HG03139 (cell line): Measurements from ENCODE around the gene AWAT1.
"Not testable (repeated sequence)": the region's sequence is repeated elsewhere in the genome, so short reads cannot be mapped to it uniquely, and the experiment has no call there.

ENCODE experiments used
- ATAC-seq: cut with Tn5 transposase; IDR thresholded peaks from one replicate; pipeline ENCODE4 v1.9.1; 2021; ENCODE audit not compliant: unreplicated experiment

The AWAT1 gene

GRCh38 chrX:70260104-70260503 lies 25.6 kb downstream of the AWAT1 start, which contains the start of gene P2RY4:
Gene P2RY4 (minus strand): TSS chrX:70260204. CDS start chrX:70259624, 580 bp downstream.
- no peak for ATAC-seq

DNA sequence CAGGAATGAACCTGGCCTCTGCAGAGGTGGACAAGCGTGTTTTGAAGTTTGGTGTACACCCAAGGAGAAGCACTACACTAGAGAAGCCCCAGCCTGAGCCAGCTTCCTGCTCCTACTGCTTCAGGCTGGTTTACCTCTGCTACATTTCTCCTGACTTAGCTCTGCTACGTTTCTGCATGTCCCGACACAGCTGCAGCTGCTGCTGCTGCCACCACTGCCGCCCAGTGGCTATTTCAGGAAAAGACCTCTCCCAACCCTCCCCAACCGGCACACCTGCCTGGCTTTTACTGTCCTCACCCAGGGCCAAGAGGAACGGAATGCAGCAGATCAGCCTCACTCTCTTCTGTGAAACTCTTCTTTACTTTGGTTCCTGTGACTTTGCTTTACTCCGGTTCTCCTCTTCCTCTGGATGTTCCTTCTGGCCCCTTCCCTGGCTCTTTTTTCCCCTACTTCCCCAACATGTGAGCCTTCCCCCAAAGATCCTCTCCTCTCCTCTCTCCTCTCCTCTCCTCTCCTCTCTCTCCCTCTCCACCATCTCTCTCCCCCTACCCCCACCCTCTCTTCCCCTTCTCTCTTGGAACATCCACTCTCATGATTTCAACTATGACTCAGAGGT lies 28.6 kb downstream of the AWAT1 start:
- ATAC-seq: no peak

DNA sequence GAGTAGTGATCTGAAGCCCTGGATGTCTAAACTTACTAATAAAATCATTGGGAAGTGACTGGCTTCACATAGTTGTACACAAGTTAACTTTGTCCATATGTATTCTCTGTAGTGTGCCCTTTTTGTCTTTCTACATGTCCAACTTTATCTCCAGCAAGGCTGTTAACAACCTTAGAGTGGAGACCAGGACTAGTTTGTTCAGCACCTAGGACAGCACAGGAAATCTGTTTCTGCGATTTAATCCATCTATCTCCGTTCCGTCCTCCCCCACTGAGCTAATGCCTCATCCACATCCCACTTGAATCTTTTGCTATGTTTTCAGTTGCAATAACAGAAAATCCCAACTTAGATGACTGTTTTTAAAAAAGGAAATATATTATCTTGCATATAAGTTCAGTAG lies 30.3 kb downstream of the AWAT1 start:
- ATAC-seq: no peak

DNA sequence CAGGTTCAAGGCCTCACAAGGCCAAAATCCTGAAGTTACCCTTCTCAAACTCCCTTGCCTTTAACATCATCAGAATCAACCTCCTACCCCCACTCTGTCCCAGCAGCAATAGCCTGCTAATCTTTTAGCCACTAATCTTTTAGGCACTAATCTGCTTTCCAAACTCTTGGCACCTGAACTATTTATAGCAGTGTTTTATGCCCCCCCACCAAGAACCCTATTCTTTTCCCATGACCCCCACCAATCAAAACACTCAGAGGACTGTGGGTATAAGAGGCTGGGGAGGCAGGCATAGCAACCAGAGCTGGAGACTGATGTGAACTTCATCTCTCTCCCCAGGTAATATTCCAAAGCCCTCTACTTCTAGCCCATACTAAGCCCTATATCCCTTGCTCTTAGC lies 33.6 kb downstream of the AWAT1 start, which contains the start of gene ARR3:
Gene ARR3 (plus strand): TSS at position 301 of the 400 bp plus-strand sequence. CDS start 1,052 bp downstream, outside the sequence.
- ATAC-seq: no peak

GRCh38 chrX:70274029-70274428 lies 39.6 kb downstream of the AWAT1 start:
- not testable (repeated sequence) for ATAC-seq

- no peak for ATAC-seq
Measured at GRCh38 chrX:70279081-70279480, 44.6 kb downstream of the AWAT1 start.

GRCh38 chrX:70280573-70280972 lies 46.1 kb downstream of the AWAT1 start:
- no peak for ATAC-seq

GRCh38 chrX:70281951-70282350 lies 47.5 kb downstream of the AWAT1 start, which contains the start of gene RAB41:
Gene RAB41 (plus strand): TSS chrX:70282172. CDS start chrX:70282218, 46 bp downstream.
- no peak for ATAC-seq

GRCh38 chrX:70289168-70289792 lies 54.8 kb downstream of the AWAT1 start:
- no peak for ATAC-seq
